Adrenal gland (tissue), 5 donors: ENCODE results near the gene NOB1.

Experiments used
- POLR2A ChIP-seq, 2 donors: fragments of 450-650 bp; IDR thresholded peaks; one replicate each; pipeline ENCODE4 v1.6.1; 2017; ENCODE audit warnings: antibody characterized with exemption in 2 of 2, mild to moderate bottlenecking in 2 of 2, moderate library complexity in 1 of 2
- TF ChIP-seq, protein P1 (sequence below), 6 experiments: fragments of 450-650 bp in 4 of 6; fragments of 200-600 bp in 2 of 6; sonication (generic) in 1 of 6; IDR thresholded peaks; 1 replicate in 5 of 6; 2 replicates in 1 of 6; pipeline versions ENCODE4 v1.5.1 to v1.8.0; 2016 to 2021; ENCODE audit warnings: antibody characterized with exemption in 6 of 6, mild to moderate bottlenecking in 2 of 6, moderate library complexity in 1 of 6
- donor health status: DM: no; HTN: no; CAD: no.

DNA sequence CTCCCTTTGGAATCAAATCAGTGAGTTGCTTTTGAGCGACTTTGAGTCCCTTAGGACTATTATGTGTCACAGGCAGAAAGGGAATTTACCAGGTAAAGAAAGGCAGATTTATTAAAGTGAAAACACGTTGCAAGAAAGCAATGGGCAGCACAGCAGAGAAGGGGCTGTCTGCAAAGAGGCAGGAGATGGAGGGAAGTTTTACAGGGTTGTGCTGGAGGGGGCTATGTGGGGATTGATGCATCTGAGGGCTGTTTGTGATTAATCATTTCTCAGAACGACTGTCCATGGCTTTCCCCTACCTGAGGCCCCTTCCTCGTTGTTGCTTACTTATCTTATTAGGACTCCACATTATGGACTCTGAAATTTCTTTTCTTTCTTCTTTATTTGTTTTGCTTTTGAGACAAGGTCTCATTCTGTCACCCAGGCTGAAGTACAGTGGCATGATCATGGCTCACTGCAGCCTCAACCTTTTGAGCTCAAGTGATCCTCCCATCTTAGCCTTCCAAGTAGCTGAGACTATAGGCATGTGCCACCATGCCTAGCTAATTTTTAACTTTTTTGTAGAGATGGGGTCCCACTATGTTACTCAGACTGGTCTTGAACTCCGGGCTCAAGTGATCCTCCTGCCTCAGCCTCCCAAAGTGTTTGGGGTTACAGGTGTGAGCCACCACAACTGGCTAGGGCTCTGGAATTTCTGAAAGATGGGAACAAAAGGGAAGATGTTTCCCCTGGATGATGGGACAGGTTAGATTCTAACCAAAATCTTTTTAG is 12.9 kb upstream of the NOB1 start:
- TF ChIP-seq POLR2A (IDR thresholded peaks at IDR 0.05): no peak
- TF ChIP-seq, protein P1, sequence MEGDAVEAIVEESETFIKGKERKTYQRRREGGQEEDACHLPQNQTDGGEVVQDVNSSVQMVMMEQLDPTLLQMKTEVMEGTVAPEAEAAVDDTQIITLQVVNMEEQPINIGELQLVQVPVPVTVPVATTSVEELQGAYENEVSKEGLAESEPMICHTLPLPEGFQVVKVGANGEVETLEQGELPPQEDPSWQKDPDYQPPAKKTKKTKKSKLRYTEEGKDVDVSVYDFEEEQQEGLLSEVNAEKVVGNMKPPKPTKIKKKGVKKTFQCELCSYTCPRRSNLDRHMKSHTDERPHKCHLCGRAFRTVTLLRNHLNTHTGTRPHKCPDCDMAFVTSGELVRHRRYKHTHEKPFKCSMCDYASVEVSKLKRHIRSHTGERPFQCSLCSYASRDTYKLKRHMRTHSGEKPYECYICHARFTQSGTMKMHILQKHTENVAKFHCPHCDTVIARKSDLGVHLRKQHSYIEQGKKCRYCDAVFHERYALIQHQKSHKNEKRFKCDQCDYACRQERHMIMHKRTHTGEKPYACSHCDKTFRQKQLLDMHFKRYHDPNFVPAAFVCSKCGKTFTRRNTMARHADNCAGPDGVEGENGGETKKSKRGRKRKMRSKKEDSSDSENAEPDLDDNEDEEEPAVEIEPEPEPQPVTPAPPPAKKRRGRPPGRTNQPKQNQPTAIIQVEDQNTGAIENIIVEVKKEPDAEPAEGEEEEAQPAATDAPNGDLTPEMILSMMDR (IDR thresholded peaks at IDR 0.05): no peak
